LNCAP (cell line): ENCODE results near the gene PRM1.

Source experiments
- CTCF ChIP-seq: fragments of 450-650 bp; IDR thresholded peaks from 2 replicates; pipeline ENCODE4 v1.5.1; 2017; ENCODE audit warnings: mild to moderate bottlenecking

PRM1 gene

DNA sequence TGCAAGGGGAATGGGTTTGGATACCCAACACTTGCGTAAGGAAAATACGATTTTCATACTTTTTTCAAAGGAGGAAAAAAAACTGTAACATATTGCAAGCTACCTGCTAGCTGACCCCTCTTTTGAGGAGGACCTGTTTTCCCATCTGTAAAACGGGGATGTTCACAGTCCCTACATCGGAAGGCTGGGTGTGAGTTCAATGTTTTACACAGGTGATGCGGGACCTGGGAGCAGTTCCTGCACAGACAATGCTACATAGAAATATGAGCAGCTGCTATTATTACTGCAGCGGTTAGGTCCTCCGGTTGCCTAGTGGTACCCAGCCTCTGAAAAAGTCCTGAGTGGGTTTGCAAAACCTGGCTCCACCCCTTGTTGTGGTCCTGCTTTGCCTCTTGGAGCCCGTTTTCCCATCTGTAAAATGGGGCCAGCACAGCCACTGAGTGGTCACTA, 28.6 kb downstream of the PRM1 start:
- no peak for TF ChIP-seq CTCF

GRCh38 chr16:11251525-11252481, 29.3 kb downstream of the PRM1 start:
- no peak for TF ChIP-seq CTCF

DNA sequence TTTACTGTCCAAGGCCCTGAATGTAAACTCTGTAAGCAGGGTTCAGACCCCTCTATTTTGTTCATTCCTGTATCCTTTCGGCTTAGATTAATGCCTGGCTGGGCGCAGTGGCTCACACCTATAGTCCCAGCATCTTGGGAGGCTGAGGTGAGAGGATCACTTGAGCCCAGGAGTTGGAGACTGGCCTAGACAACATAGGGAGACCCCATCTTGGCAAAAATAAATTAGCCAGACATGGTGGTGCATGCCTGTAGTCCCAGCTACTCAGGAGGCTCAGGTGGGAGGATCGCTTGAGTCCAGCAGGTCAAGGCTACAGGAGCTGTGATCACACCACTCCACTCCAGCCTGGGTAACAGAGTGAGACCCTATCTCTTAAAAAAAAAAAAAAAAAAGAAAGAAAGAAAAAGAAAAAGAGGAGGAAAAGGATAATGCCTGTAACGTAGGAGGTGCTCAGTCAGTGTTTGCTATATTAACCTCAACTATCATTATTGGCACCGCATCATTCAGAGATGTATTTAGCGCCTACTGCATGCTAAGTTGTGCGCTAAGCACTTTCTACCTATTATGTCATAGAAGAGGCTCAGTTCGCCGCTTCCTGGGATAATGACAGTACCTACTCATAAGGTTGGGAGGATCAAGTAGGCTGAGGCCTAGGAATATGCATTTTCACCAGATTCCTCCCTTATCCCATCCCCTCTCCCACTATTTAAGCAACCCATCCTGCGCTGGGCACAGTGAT, 30.2 kb downstream of the PRM1 start:
- TF ChIP-seq CTCF = no peak

- no peak for TF ChIP-seq CTCF
These were observed 30.9 kb downstream of the PRM1 start for GRCh38 chr16:11250091-11250785.

DNA sequence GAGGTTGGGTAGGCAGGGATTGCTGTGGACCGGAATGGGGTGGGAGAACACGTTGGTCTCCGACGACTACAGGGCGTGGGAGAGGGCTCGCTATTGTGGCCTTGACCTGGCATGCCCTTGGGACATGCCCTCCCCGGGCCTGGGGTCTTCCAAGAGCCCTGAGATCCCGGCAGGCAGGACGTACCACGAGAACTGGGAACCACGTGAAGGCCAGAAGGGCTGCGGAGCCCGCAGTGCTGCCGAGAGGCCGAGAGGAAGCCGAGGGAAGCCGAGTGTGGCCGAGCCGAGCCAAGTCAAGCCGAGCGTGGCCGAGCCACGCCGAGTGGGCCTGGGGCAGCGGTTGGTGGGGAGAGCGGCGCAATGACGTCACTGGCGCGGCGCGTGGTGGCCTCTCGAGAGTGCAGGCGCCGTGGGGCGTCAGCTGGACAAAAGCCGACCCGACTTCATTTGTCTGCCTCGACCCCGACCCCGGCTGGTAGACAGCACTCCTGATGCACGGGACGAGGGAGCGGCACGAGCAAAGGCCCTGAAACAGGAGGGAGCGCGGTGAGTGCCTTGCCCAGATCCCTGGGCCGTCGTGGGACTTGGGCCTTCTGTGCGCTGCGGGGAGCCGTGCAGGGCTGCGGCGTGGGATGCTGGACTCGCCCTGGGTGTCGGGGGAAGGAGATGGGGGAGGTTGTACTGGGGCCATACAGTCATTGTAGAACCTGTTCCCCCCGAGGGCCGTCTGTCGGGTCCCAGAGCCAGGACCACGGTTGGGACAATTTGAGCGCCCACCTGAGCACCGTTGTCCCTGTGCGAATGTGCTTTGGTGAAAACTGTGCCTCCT, 31.7 kb downstream of the PRM1 start:
- TF ChIP-seq CTCF = no peak

DNA sequence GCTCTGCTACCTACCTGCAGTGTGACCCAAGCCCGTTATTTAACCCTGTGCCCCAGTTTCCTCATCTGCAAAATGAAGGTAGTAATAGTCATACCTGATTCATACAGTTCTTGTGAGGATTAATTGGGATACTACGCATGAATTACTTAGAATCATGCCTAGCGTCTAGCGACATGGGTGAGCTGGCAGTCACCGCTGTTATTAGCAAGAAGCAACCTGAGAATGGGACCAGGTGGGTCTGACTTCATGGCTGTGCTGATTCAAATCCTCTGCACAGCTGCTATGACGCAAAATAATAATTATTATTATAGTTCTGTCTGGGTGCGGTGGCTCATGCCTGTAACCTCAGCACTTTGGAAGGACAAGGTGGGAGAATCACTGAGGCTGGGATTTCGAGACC, 33.0 kb downstream of the PRM1 start:
- no peak for TF ChIP-seq CTCF

DNA sequence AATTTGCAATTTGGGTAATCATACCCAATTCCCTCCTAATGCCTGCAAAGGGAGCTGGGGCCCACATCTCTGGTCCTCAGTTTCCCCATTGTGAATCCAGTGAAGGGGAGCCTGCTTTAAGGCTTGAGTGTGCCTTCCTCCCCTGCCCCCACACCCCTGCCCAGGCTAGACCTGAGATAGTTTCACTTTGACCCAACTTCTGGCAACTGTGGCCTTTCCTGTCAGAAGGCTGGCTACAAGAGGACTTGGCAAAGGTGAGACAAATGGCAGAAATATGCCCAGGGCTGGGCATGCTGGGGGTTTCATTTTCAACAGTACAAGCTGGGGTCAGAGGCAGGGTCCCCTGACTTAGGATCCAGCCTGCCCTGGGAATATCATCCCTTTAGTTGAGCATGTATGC, 35.1 kb downstream of the PRM1 start:
- TF ChIP-seq CTCF = no peak
